ENCODE data around the gene CYFIP1.
A peak's percentile ranks its signal among the peaks of the same experiment; 100 is the strongest.

Gene CYFIP1

DNA sequence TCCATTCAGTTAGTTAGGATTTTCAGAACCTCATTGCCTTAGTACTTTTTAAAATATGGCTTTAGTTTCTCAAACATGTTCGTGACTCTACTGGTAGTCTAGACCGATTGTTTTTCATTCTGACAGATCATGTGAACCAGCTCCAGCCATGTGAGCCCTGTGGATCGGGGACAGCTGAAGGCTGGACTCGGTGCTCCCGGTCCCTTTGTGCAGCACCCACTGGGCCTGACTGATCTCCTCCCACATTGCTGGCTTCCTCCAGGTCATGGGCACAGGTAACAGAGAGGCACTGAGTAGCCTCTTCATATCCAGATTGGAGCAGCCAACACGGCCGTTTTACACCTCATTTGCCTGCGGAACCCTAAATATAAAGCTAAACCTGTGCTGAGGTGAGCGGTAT, 111.2 kb downstream of the CYFIP1 start:
- no peak for DNase-seq (ENCODE audit: low spot score)

DNA sequence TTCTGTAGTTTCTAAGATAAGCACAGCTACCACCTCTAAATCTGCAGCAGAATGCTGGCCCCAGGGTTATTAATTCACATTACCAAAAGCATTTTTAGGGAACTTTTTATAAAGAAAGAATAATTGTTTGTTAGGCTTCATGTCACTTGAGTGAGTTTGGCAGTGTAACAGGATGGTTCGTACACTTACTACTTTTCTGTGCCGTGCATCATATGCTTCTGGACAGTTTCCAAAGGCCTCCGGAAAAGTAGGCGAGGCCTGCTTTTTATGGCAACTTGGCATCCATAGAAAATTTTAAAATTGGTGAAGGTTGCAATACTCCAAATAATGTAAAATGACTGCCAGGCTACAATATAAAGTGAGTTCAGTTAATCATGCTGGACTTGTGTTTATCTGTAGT, 111.7 kb downstream of the CYFIP1 start:
- no peak for DNase-seq (ENCODE audit: low spot score)

DNA sequence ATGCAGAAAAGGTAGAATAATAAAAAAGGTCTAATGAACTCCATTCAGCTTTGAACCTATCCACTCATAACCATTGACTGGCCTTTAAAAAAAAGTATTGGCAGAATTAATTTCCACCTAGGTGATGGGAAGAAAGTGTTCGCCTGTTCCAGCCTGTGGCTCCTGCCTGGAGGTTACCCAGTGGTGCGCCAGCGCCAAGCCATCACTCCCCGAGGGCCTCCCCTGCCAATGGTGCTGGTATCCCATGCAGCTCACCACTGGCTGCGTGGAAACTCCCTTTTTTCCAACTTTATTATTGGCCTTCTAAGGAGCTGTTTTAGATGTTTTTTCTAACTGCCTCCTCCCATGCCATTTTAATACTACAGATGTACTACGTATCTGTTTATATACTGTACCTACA, 112.3 kb downstream of the CYFIP1 start:
- DNase-seq (ENCODE audit: low spot score) = no peak

DNA sequence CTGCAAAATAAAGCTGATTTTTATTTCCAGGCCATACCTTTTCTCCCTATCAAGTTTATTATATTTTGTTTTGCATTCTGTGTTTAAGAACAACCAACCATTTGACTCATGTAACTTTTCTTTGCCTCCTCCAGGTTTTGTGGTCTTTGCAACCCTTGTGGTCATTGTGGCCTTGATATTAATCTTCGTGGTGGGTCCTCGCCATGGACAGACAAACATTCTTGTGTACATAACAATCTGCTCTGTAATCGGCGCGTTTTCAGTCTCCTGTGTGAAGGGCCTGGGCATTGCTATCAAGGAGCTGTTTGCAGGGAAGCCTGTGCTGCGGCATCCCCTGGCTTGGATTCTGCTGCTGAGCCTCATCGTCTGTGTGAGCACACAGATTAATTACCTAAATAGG, 114.1 kb downstream of the CYFIP1 start:
- DNase-seq (ENCODE audit: low spot score) = no peak

DNA sequence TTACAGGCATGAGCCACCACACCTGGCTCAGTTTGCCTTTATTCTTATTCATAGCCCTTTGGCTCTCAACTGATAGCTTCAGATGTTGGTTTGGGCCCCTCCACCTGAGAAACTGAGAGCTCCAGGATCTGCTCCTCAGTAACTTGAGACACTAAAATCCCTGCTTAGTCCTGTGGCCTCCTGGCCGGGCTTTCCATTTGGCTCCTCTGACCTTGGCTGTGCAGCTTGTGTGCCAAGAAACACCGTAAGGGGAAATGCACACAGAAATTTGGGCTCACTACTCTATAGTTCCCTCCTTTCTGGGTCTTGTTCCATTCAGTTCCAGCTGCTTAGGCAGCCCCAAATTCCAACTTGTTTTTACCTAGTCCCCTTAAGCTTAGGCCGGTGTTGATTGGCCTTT, 116.8 kb downstream of the CYFIP1 start:
- no peak for DNase-seq (ENCODE audit: low spot score)

DNA sequence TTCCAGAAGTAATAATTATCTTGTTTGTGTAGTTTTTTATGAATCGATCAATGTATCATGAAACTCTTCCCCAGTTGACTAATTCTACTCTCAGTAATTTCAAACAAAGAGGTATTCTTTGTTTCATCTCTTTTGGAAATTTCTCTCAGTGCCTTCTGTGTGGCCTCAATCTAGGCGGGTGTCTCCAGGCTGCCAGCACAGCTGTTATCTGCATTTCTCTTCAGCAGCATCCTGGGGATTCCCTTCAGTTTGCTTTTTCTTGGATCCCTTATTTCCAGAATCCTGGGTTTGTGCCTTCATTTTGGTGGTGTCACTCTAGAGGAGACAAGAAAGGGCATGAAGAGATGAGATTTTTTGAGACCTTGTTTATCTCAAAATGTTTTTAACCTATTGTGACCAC, 119.0 kb downstream of the CYFIP1 start:
- no peak for DNase-seq (ENCODE audit: low spot score)

DNA sequence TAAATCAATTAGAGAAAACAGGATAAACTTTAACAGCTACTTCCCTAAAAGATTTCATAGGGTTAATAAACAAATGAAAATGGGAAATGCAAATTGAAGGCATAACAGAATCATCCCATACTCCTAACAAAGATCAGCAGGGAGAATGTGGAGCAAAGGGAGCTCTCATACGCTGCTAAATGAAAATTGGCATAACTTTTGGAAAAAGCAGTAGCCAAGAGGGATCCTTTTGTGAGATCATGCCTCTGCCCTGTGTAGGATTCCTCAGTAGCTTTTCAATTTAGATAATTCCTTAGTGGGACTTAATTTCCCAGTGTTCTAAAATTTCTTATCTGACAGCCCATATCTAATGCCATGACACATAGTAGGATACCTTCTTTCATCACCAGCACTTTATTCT, 123.5 kb downstream of the CYFIP1 start:
- no peak for DNase-seq (ENCODE audit: low spot score)

DNA sequence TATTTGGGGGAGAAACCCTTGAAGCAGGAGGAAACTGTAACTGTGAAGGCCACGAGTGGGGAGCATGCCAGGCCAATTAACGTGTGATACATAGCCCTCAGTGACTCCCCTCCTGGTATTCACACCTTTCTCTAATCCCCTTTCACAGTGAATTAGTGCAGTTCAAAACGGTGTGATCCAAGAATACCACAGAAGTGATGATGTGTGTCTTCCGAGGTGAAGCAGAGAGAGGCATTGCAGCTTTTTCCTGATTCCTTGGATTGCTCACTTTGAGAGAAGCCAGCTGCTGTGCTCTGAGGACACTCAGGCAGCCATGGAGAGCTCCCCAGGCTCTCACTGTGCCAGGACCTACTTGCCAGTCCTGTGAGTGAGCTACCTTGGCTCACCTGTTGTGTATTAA, 124.4 kb downstream of the CYFIP1 start:
- DNase-seq (ENCODE audit: low spot score) = no peak

DNA sequence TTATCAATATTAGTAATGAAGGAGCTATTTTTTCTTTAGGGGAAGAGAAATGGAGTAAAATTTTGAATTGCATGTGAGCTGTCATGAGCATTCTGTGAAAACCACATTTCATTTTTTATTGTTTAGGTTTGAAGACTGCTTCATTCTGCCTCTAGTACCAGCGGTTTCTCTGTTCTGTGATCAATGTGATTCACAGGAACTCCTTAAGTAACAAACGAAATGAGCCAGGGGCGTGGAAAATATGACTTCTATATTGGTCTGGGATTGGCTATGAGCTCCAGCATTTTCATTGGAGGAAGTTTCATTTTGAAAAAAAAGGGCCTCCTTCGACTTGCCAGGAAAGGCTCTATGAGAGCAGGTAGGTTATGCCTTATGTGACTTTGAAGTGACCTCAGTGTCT, 128.7 kb downstream of the CYFIP1 start:
- no peak for DNase-seq (ENCODE audit: low spot score)

DNA sequence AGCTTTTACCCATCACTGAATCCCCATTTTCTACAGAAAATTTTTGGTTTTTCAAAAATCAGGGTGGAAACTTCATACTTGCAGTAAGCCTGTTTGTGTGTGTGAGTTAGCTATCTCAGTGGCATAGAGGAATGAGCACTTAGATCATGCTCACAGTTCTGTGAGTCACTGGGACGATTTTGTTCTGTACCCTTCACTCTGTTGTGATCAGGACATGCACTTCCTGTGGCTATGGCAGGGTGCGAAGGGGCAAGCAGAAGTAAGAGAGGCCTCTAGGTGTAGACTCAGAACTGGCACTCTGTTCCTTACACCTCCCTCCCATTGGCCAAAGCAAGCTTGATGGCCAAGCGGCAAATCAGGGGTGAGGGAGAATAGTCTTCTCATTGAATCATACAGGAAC, 130.1 kb downstream of the CYFIP1 start:
- no peak for DNase-seq (ENCODE audit: low spot score)

DNA sequence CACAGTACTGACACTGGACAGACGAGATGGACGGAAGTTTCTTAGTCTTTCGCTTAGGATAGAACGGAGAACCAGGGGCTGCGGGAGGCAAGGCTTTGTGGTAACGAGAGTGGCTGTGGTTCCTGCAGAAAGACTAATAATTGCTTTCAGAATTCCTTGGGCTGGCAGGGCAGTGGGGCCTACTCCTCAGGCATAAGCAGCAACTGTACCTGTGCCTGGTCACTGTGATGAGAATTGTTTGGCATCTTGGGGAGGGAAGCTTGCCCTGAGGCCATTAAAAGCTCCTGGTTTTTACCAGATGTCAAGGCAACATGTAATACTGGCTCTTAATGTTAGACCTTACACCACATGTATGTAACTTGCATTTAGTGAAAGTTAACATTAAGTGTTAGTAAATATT, 134.1 kb downstream of the CYFIP1 start:
- DNase-seq (ENCODE audit: low spot score) = no peak

DNA sequence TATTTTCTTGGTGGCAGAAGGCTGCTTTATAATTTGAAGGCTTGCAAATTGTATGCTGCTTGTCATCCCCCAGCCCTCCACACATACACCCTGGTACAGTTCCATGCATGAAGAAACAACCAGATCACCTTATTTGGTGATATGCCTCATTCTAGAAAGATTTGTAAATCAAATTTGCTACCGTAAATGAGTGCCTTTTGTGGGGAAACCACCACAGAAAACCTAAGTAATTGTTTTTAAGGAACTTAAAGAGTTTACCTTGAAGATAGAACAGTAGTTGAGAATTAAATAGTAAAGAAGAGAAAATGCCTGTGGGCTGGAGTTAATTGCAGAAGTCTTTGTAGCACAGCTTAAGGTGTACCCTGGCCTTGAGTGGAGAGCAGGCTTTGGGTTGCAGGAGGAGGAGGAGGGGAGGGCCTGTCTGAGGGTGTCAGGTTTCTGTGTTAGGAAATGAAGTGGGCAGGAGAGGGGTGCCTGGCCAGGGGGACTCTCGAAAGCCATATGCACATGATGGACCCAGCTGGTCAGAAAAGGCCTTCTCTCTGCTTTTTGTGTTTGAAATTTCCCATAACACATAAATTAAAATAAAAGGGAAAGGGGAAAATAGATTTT, 134.8 kb downstream of the CYFIP1 start:
- no peak for DNase-seq (ENCODE audit: low spot score)

DNA sequence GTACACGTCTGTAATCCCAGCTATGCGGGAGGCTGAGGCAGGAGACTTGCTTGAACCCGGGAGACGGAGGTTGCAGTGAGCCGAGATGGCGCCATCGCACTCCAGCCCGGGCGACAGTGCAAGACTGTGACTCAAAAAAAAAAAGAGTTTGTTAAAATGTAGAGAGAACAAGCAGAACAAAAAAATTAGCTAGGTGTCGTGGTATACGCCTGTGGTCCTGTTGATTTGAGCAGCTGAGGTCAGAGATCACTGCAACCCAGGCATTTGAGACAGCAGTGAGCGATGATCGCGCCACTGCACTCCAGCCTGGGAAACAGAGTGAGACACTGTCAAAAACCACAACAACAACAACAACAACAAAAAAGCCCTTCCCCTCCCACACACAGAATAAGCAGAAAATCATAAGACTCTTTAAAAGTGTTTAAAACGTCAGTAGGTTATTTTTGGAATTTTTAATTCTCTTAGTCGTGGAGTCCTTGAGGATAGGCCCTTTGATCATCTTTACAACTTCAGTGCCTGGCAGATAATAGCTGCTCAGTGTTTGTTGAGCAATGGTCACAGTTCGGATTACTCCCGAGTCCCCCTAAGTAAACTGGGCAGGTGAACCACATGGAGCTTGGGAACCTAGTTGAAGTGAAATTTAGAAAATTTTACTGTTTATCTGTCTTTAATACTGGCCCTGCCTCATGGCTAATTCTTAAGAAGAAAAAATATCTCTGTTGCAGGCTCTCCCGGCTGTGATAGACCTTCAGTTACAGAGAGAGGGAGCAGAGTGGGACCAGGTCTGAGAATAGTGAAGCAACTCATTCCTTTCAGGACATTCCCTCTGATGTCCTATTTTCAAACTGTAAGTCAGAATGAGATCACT, 135.5 kb downstream of the CYFIP1 start:
- no peak for DNase-seq (ENCODE audit: low spot score)

DNA sequence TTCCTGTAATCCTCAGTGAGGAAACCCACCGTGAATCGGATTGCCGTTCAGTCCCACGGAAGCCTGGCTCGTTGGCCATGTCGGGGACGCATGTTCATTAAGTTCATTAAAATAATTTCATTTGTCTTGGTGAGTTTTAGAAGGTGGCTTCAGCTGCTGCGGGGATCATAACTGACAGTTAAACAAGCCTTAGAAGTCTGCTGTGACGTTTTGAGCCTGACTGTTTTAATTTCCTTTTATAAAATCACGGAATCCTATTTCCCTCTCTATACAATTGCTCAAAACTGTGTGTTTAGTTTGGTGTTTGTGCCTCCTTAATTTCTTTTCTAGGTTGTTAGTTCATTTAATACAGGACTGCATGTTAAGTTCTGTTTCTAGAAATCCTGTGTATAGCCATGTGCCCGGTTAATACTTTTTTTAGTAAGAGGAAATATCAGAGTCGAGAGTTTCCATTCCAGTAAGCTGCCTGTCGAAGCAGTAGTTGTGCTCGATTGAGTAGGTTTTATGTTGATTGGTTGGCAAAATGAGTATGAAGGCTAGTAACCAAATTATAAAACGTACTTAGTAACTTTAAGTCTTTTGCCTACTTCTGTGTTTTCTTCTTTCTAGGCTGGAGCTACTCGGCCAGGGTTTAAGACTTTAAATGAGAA, 141.0 kb downstream of the CYFIP1 start:
- DNase-seq (ENCODE audit: low spot score) = peak; percentile 12

DNA sequence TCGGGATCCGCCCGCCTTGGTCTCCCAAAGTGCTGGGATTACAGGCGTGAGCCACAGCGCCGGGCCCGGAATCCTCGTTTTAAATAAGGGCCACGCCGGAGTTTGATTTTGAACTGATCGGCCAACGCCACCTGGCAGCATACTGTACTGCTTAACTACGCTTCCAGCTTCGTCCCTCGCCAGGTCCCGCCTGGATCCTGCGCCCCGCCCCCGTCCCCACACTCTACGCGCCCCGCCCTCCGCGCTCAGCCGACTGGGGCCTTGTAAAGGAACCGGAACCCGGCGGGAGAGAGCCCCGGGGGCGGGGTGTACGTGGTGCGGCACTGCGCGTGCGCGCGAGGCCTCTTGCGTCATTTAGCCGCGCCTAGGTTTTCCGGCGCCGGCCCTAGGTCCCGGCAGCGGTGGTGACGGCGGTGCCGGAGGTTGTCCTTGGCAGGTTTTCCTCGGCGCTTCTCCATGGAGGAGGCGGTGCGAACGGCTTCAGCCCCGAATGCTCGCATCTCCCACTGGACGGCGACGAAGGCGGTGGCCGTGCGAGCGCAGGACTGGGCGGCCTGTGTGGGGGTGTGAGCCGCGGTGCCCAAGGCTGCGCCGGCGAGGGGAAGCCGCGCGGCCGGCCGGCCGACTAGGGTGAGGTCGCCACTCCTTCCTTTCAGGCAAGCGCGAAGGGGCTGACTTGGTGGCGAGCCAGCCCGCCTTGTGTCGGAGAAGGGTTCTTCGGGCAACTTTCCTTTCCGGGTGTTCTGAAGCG, 141.7 kb downstream of the CYFIP1 start, which contains the start of gene NIPA2:
TSS of gene NIPA2 (plus strand) at position 375 of the 751 bp plus-strand sequence. CDS start 13,066 bp downstream, outside the sequence.
- peak; percentile 98 for DNase-seq (ENCODE audit: low spot score)

DNA sequence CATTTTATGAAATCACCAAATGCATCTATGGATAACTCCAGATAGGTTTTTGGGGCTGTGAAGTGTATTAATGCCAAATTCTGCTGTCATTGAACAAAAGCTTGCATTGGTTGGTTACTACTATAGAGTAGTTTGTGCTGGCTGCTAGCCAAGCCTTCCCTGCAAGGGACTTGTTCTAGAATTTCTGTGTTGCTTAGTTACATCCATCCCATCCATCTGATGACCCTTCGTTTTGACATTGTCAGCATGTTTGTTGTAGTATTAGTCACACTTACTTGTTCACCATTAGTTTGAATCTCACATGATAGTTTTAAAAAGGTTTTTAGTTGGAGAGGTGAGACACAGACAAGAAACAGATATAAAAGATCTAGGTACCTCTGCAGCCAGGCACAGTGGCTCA, 148.7 kb downstream of the CYFIP1 start:
- no peak for DNase-seq (ENCODE audit: low spot score)

DNA sequence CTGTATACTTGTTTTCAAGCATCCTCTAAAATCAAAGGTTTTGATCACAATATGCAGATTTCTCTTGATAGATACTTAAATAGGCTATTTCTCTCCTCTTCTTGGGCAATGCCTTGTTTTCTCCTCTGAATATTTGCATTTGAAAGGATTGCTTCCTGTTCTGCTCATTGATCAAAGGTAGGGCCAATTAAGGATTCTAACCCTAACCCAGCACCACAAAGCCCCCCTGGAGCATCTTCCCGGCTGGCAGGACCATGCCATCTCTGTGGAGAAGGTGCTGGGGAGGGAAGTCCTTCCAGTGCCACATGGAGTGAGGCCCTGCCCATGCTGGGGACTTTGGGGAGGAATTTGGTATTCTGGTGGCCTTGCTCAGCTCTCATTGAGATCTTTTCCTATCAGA, 153.0 kb downstream of the CYFIP1 start:
- no peak for DNase-seq (ENCODE audit: low spot score)

DNA sequence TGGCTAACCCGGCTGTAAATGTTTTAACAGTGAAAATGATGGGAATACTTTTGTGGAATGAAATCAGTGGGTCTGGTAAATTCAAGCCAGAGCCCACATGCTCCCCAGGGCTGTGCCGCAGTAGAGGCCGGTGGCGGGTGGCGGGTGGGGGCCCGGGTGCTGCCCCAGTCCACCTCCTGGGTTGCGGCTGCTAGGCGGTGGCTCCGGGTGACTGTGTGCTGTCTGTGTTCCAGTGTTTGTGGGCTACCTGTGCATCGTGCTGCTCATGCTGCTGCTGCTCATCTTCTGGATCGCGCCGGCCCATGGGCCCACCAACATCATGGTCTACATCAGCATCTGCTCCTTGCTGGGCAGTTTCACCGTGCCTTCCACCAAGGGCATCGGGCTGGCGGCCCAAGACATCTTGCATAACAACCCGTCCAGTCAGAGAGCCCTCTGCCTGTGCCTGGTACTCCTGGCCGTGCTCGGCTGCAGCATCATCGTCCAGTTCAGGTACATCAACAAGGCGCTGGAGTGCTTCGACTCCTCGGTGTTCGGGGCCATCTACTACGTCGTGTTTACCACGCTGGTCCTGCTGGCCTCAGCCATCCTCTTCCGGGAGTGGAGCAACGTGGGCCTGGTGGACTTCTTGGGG, 156.6 kb downstream of the CYFIP1 start:
- no peak for DNase-seq (ENCODE audit: low spot score)

DNA sequence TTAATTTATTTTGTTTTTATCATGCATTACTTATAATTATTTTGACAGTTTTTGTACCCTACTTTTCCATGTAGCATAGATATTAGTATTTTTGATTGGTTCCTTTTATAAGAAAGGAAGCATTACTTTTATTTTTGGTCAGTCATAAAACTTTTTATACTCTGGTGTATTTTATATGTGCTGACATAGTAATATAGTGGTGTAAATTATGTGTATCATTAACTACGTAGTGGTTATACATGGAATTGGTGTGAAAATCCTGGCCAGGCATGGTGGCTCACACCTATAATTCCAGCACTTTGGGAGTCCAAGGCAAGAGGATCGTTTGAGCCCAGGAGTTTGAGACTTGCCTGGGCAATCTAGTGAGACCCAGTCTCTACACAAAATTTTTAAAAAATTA, 160.5 kb downstream of the CYFIP1 start:
- DNase-seq (ENCODE audit: low spot score) = no peak
